Endothelial cell of umbilical vein (primary cell): ENCODE measurements around the gene ARHGEF6.

ENCODE experiments used
- EZH2 ChIP-seq: IDR thresholded peaks from 2 replicates; pipeline ENCODE4 v1.6.1; 2012; ENCODE audit warnings: borderline replicate concordance, low read depth, mild to moderate bottlenecking, moderate library complexity, low read length, inconsistent platforms; ENCODE audit not compliant: severe bottlenecking
- FOS ChIP-seq: IDR thresholded peaks from 2 replicates; pipeline ENCODE4 v1.6.1; 2011; ENCODE audit warnings: mild to moderate bottlenecking, low read length, moderate library complexity, borderline replicate concordance; ENCODE audit not compliant: insufficient read depth
- GATA2 ChIP-seq: IDR thresholded peaks from 2 replicates; pipeline ENCODE4 v1.7.0; 2011; ENCODE audit warnings: low read depth, mild to moderate bottlenecking, moderate library complexity, mixed read lengths, low read length; ENCODE audit not compliant: insufficient read length, insufficient read depth
- JUN ChIP-seq: IDR thresholded peaks from 2 replicates; pipeline ENCODE4 v1.6.1; 2011; ENCODE audit warnings: borderline replicate concordance, low read depth; ENCODE audit not compliant: insufficient read length, insufficient read depth
- MYC ChIP-seq: IDR thresholded peaks from one replicate; pipeline ENCODE4 v1.6.1; 2011; ENCODE audit warnings: mild to moderate bottlenecking, low read depth, low read length
- POLR2A ChIP-seq: IDR thresholded peaks from 2 replicates; pipeline ENCODE4 v1.6.1; 2012; ENCODE audit warnings: low read depth, mild to moderate bottlenecking, control low read depth, low read length
- POLR2AphosphoS5 ChIP-seq: IDR thresholded peaks from 2 replicates; pipeline ENCODE4 v1.6.1; 2012; ENCODE audit warnings: low read depth, mild to moderate bottlenecking, control low read depth, low read length, moderate library complexity; ENCODE audit not compliant: insufficient read depth
- TF ChIP-seq, protein P1 (sequence below), 2 donors: IDR thresholded peaks; 1 replicate in 1 of 2; 2 replicates in 1 of 2; pipeline ENCODE4 v1.5.1; 2011; ENCODE audit warnings: low read length in 2 of 2, mild to moderate bottlenecking in 2 of 2, moderate library complexity in 2 of 2, control low read depth in 1 of 2, inconsistent platforms in 1 of 2, low read depth in 1 of 2; ENCODE audit not compliant: insufficient read depth in 1 of 2; ENCODE audit errors: extremely low read depth in 1 of 2
- TF ChIP-seq, protein P2 (sequence below): IDR thresholded peaks from 2 replicates; pipeline ENCODE4 v1.6.1; 2011; ENCODE audit not compliant: insufficient read depth, insufficient read length

DNA sequence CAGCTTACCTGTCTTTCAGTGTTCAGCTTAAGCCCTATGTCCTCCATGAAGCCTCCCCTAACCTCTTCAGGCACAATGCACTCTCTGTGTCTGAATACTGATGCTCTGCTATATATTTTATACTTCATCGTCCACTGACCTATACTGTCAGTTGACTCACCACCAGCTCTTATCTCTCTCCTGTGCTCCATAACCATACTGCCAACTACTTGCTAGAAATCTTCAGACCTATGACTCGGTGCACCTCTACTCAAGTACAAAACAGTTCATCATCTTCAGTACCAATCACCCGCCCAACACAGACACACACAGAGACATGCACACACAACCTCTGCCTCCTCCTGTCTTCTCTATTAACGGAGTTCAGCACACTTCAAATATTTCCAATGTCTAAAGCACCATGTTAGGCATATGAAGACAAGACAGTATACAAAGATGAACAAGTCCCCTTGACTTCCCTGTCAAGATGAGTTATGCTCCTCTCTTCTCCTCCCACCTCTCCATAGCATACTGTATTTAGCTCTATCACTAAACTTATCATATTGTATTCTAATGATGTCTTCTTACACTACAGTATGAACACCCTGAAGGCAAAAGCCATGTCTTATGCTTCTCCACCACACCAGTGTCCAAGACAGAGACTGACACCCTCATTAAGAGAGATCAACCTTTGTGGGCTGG, 42.5 kb downstream of the ARHGEF6 start:
- TF ChIP-seq, protein P1, sequence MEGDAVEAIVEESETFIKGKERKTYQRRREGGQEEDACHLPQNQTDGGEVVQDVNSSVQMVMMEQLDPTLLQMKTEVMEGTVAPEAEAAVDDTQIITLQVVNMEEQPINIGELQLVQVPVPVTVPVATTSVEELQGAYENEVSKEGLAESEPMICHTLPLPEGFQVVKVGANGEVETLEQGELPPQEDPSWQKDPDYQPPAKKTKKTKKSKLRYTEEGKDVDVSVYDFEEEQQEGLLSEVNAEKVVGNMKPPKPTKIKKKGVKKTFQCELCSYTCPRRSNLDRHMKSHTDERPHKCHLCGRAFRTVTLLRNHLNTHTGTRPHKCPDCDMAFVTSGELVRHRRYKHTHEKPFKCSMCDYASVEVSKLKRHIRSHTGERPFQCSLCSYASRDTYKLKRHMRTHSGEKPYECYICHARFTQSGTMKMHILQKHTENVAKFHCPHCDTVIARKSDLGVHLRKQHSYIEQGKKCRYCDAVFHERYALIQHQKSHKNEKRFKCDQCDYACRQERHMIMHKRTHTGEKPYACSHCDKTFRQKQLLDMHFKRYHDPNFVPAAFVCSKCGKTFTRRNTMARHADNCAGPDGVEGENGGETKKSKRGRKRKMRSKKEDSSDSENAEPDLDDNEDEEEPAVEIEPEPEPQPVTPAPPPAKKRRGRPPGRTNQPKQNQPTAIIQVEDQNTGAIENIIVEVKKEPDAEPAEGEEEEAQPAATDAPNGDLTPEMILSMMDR (IDR thresholded peaks at IDR 0.05; ENCODE audit: extremely low read depth in 1 of 2, insufficient read depth in 1 of 2, low read depth in 1 of 2, low read length in 2 of 2) = no peak
- TF ChIP-seq POLR2A = no peak
- TF ChIP-seq, protein P2, sequence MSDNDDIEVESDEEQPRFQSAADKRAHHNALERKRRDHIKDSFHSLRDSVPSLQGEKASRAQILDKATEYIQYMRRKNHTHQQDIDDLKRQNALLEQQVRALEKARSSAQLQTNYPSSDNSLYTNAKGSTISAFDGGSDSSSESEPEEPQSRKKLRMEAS = no peak
- no peak for TF ChIP-seq POLR2AphosphoS5
- no peak for TF ChIP-seq MYC
- no peak for TF ChIP-seq EZH2
- TF ChIP-seq FOS = no peak
- TF ChIP-seq GATA2 = no peak
- no peak for TF ChIP-seq JUN
